Neural crest cell (in vitro differentiated cells): ENCODE data around the gene CNDP2. TPM values are rescaled to one million over a fixed set of nuclear protein-coding genes. Genes with fewer than 3 reads are reported as not detected.

ENCODE experiments used
- DNase-seq: peaks from one replicate; pipeline ENCODE4 v3.0.0; 2021; ENCODE audit warnings: low read depth, mixed read lengths, low spot score
- H3K27ac Mint-ChIP-seq: one replicate; pipeline ENCODE4 v1.8.0; 2021; ENCODE audit warnings: mild to moderate bottlenecking, mixed read lengths; ENCODE audit not compliant: unreplicated experiment
- H3K27me3 Mint-ChIP-seq: 2 replicates; pipeline ENCODE4 v1.8.0; 2021; ENCODE audit warnings: low read depth, mild to moderate bottlenecking, mixed read lengths
- H3K36me3 Mint-ChIP-seq: 2 replicates; pipeline ENCODE4 v1.8.0; 2021; ENCODE audit warnings: low read depth, mild to moderate bottlenecking, mixed read lengths
- H3K4me1 Mint-ChIP-seq: 2 replicates; pipeline ENCODE4 v1.8.0; 2021; ENCODE audit warnings: mixed read lengths
- H3K4me3 Mint-ChIP-seq: one replicate; pipeline ENCODE4 v1.8.0; 2021; ENCODE audit warnings: mild to moderate bottlenecking, mixed read lengths
- H3K9me3 Mint-ChIP-seq: 2 replicates; pipeline ENCODE4 v1.8.0; 2021; ENCODE audit warnings: mixed read lengths
- CTCF ChIP-seq: fragments of 200-600 bp; sonication (generic); conservative IDR thresholded peaks from 2 replicates; pipeline ENCODE4 v1.5.0; 2021; ENCODE audit warnings: antibody characterized with exemption, mild to moderate bottlenecking
- total RNA-seq: library from RNA; stranded (reverse); gene quantifications from 2 replicates; pipeline ENCODE4 v1.2.1, GENCODE V29; 2021

CNDP2 gene
- total RNA-seq, 1 donor from 2014 or later = 194 TPM

GRCh38 chr18:74567822-74568221 is 71.7 kb downstream of the CNDP2 start:
- no peak for DNase-seq
- no peak overlapping the region for H3K27ac Mint-ChIP-seq
- H3K4me3 Mint-ChIP-seq = no peak overlapping the region
- no peak for TF ChIP-seq CTCF
- peaks cover 11% of the 10 kb centered on the region for H3K27me3 Mint-ChIP-seq
- peaks cover 3% of the 10 kb centered on the region for H3K36me3 Mint-ChIP-seq
- H3K9me3 Mint-ChIP-seq = peaks cover 3% of the 10 kb centered on the region
- H3K4me1 Mint-ChIP-seq = no peaks in the 10 kb centered on the region

- TF ChIP-seq CTCF = no peak
- Mint-ChIP-seq H3K36me3 (peaks cover 6% of the 10 kb centered on the region), H3K4me1 (no peaks in the 10 kb centered on the region), H3K4me3 (no peak overlapping the region), H3K27me3 (peaks cover 14% of the 10 kb centered on the region), H3K9me3 (peaks cover 7% of the 10 kb centered on the region), H3K27ac (no peak overlapping the region)
- no peak for DNase-seq
Observed at GRCh38 chr18:74569401-74569800, 73.2 kb downstream of the CNDP2 start.

- Mint-ChIP-seq H3K4me1 (no peaks in the 10 kb centered on the region), H3K9me3 (peaks cover 7% of the 10 kb centered on the region), H3K27ac (no peak overlapping the region), H3K4me3 (no peak overlapping the region), H3K27me3 (peaks cover 18% of the 10 kb centered on the region), H3K36me3 (peaks cover 6% of the 10 kb centered on the region)
- no peak for TF ChIP-seq CTCF
- DNase-seq = no peak
Observed at GRCh38 chr18:74570266-74570665, 74.1 kb downstream of the CNDP2 start.

GRCh38 chr18:74571895-74572680 is 75.9 kb downstream of the CNDP2 start:
- H3K27ac Mint-ChIP-seq = no peak overlapping the region
- peaks cover 18% of the 10 kb centered on the region for H3K27me3 Mint-ChIP-seq
- no peak overlapping the region for H3K4me3 Mint-ChIP-seq
- no peaks in the 10 kb centered on the region for H3K4me1 Mint-ChIP-seq
- peaks cover 3% of the 10 kb centered on the region for H3K36me3 Mint-ChIP-seq
- peaks cover 7% of the 10 kb centered on the region for H3K9me3 Mint-ChIP-seq
- no peak for DNase-seq
- no peak for TF ChIP-seq CTCF

GRCh38 chr18:74573053-74573452 is 76.9 kb downstream of the CNDP2 start:
- Mint-ChIP-seq H3K4me3 (no peak overlapping the region), H3K27me3 (peaks cover 20% of the 10 kb centered on the region), H3K27ac (no peak overlapping the region), H3K36me3 (peaks cover 3% of the 10 kb centered on the region), H3K4me1 (no peaks in the 10 kb centered on the region), H3K9me3 (peaks cover 7% of the 10 kb centered on the region)
- DNase-seq = no peak
- TF ChIP-seq CTCF = no peak

Other genes starting within 250 kb of the CNDP2 start
- 38.1 and 46.5 TPM in 2 replicates for gene CYB5A, start 204.4 kb upstream of the CNDP2 start, total RNA-seq
- gene C18orf63, start 180.5 kb upstream of the CNDP2 start, total RNA-seq = not detected in 2 replicates
- gene DIPK1C, start 39.1 kb upstream of the CNDP2 start, total RNA-seq = not detected in 2 replicates
- 0.56 and 0.59 TPM in 2 replicates for gene CNDP1, start 38.1 kb downstream of the CNDP2 start, total RNA-seq
- 13.1 and 13.2 TPM in 2 replicates for gene ZNF407, start 101.5 kb downstream of the CNDP2 start, total RNA-seq